Ectodermal cell (in vitro differentiated cells): Measurements from ENCODE around the gene MT1F.
"Not testable (repeated sequence)": the region's sequence is repeated elsewhere in the genome, so short reads cannot be mapped to it uniquely, and the experiment has no call there.

Experiments used
- H3K27ac ChIP-seq: 2 replicates; pipeline ENCODE4 v1.7.0; 2013; ENCODE audit warnings: mild to moderate bottlenecking, low read depth, low read length; ENCODE audit not compliant: insufficient read depth, poor library complexity, severe bottlenecking
- H3K27me3 ChIP-seq: 2 replicates; pipeline ENCODE4 v1.7.0; 2013; ENCODE audit warnings: mild to moderate bottlenecking, low read length; ENCODE audit not compliant: insufficient read depth, control insufficient read depth, poor library complexity, severe bottlenecking
- H3K36me3 ChIP-seq: one replicate; pipeline ENCODE4 v1.7.0; 2013; ENCODE audit warnings: low read length; ENCODE audit not compliant: control insufficient read depth, insufficient read depth
- H3K4me1 ChIP-seq: one replicate; pipeline ENCODE4 v1.7.0; 2013; ENCODE audit warnings: low read length; ENCODE audit not compliant: control insufficient read depth, insufficient read depth
- H3K4me3 ChIP-seq: 2 replicates; pipeline ENCODE4 v1.7.0; 2013; ENCODE audit warnings: low read depth, low read length, control low read depth; ENCODE audit not compliant: insufficient read depth
- H3K9me3 ChIP-seq: 2 replicates; pipeline ENCODE4 v1.7.0; 2013; ENCODE audit warnings: mild to moderate bottlenecking, low read length, moderate library complexity; ENCODE audit not compliant: control insufficient read depth
- WGBS, 2 experiments: methylation state at CpG; one replicate each; pipeline ENCODE4 v1.1.7; 2013; ENCODE audit warnings: missing lambda C conversion rate in 2 of 2; 5-methylcytosine and 5-hydroxymethylcytosine counted together

MT1F gene

DNA sequence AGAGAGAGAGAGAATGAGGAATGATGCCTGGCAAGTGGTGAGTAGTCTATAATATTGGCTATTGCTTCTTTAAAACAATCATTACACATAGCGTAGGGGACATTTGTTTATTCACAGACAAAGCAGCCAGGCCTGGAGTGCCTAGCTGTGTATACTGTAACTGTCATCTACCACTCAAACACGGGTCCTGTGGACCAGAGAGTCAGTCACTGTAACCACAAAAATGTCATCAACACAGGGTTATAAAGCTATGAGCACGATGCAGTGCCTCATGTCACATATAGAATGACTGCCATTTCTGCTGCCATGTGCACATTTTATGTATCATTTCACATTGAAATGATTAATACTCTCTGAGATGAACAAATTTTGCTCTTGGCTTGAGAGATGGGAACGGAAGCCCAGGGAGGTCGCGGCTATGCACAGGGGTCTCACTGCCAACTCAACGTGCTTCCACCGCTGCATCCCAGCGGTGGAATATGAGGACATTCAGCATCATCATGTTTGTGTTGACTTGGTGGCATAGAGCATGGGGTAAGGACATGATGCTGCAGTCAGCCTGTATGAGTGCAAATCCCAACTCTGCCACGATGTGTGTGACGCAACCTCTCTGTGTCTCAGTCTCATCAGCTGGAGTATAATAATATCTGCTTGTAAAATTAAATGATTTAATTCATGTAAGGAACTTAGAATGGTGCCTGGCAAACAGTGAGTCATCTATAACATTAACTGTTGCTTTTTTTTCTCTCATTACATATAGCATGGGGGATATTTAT, 15.2 kb downstream of the MT1F start:
- Histone ChIP-seq H3K4me3 (no peak overlapping the region), H3K36me3 (no peaks in the 10 kb centered on the region), H3K27me3 (peaks cover 100% of the 10 kb centered on the region), H3K9me3 (no peaks in the 10 kb centered on the region), H3K4me1 (no peaks in the 10 kb centered on the region), H3K27ac (no peak overlapping the region)
- 87 to 91% methylated on average over 11 of the region's 11 CpGs for WGBS, 2 experiments

GRCh38 chr16:56673921-56674320, 16.2 kb downstream of the MT1F start:
- peaks cover 92% of the 10 kb centered on the region for H3K27me3 ChIP-seq
- no peak overlapping the region for H3K27ac ChIP-seq
- no peaks in the 10 kb centered on the region for H3K36me3 ChIP-seq
- H3K4me1 ChIP-seq, result no peaks in the 10 kb centered on the region
- 40 to 41% methylated on average over 12 of the region's 12 CpGs for WGBS, 2 experiments
- no peak overlapping the region for H3K4me3 ChIP-seq
- H3K9me3 ChIP-seq, result no peaks in the 10 kb centered on the region

GRCh38 chr16:56674570-56674969, 16.8 kb downstream of the MT1F start:
- 74 to 76% methylated on average over 6 of the region's 6 CpGs for WGBS, 2 experiments
- H3K27ac ChIP-seq, H3K4me3 ChIP-seq, H3K9me3 ChIP-seq, H3K36me3 ChIP-seq, H3K4me1 ChIP-seq: not testable (repeated sequence)
- H3K27me3 ChIP-seq, result peaks cover 85% of the 10 kb centered on the region

- Histone ChIP-seq H3K36me3 (no peaks in the 10 kb centered on the region), H3K27ac (no peak overlapping the region), H3K4me3 (peak overlapping the region; percentile 17), H3K27me3 (peaks cover 79% of the 10 kb centered on the region), H3K9me3 (no peaks in the 10 kb centered on the region), H3K4me1 (no peaks in the 10 kb centered on the region)
- 11 to 16% methylated on average over 32 of the region's 32 CpGs for WGBS, 2 experiments
These were observed 18.0 kb downstream of the MT1F start for GRCh38 chr16:56675685-56676210.

DNA sequence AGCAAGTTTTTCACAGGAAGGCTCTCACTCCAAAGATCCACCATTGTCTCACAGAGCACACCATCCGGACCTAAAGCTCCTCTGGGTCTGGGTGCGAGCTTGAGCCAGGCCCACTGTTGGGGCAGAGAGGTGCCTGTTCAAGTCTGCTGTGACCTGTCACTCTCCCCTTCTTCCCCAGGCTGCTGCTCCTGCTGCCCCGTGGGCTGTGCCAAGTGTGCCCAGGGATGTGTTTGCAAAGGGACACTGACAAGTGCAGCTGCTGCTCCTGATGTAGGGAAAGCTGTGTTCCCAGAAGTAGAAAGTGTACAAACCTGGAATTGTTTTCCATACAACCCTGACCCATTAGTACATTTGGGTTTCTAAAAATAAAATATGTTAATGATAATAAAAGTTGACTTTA, 19.7 kb downstream of the MT1F start:
- H3K4me1 ChIP-seq, result peaks cover 2% of the 10 kb centered on the region
- peaks cover 79% of the 10 kb centered on the region for H3K27me3 ChIP-seq
- H3K9me3 ChIP-seq, result no peaks in the 10 kb centered on the region
- no peaks in the 10 kb centered on the region for H3K36me3 ChIP-seq
- no peak overlapping the region for H3K27ac ChIP-seq
- H3K4me3 ChIP-seq, result no peak overlapping the region
- WGBS, 2 experiments, result 83 to 85% methylated on average over 3 of the region's 3 CpGs

GRCh38 chr16:56679078-56679730, 21.4 kb downstream of the MT1F start:
- no peak overlapping the region for H3K4me3 ChIP-seq
- H3K9me3 ChIP-seq, result no peaks in the 10 kb centered on the region
- H3K4me1 ChIP-seq, result peaks cover 6% of the 10 kb centered on the region
- no peaks in the 10 kb centered on the region for H3K36me3 ChIP-seq
- H3K27me3 ChIP-seq, result peaks cover 78% of the 10 kb centered on the region
- no peak overlapping the region for H3K27ac ChIP-seq
- WGBS, 2 experiments, result 92 to 95% methylated on average over 3 of the region's 3 CpGs

DNA sequence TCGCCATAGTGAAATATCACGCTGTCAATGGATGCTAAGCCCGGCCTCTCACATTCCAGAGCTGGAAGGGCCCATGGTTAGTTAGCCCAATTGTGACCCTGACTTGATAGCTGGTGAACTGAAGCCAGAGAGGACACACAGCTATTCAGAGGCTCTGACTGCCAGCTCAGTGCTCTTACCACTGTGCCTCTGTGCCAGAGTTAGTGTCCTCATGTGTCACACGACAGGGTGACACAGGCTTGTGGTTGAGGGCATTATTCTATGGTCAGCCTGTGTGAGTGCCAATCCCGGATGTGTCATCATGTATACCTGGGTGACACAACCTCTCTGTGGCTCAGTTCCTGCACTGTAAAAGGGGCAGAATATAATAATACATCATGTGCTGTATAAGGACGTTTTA, 22.1 kb downstream of the MT1F start:
- no peak overlapping the region for H3K4me3 ChIP-seq
- WGBS, 2 experiments, result 88 to 89% methylated on average over 6 of the region's 6 CpGs
- peaks cover 73% of the 10 kb centered on the region for H3K27me3 ChIP-seq

DNA sequence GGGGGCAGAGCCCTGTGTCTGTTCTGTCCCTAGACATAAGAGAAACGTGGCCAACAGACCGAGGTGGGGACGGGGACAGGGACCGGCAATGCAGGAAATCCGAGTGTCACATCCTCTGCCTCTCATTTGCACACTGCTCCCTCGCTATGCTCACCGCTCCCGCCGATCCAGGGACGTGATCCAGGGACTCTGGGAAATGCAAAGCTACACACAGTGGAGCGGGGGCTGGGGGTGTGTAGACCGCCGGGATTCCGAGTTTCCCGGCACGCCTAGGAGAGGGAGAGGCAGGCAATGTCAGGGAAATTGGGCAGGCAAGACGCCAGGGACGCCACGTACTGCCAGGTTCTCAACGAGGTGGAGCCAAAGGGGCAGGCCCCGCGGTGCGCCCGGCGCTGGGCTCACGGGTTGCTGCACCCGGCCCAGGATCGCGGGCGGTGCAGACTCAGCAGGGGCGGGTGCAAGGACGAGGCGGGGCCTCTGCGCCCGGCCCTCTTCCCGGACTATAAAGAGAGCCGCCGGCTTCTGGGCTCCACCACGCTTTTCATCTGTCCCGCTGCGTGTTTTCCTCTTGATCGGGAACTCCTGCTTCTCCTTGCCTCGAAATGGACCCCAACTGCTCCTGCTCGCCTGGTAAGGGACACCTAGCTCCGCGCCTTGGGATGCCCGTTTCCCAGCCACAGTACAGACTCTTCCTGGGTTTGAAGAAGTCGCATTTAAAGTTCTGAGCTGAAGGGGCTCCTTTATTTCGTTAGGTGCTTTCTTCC, 24.4 kb downstream of the MT1F start, which contains the start of gene MT1X:
Gene MT1X (plus strand): TSS at position 532 of the 764 bp plus-strand sequence. CDS start 71 bp downstream, at position 603.
- Histone ChIP-seq H3K4me3 (peak within 1 kb of the TSS; percentile 51), H3K4me1 (peaks cover 6% of the 10 kb centered on the region), H3K9me3 (no peaks in the 10 kb centered on the region), H3K27me3 (peaks cover 50% of the 10 kb centered on the region), H3K27ac (no peak within 1 kb of the TSS), H3K36me3 (no peaks in the 10 kb centered on the region)
- 1% methylated on average over 49 of the region's 49 CpGs for WGBS, 2 experiments

More for the DNA sequence above, 22.1 kb downstream of the MT1F start:
- Histone ChIP-seq H3K27ac (no peak overlapping the region), H3K9me3 (no peaks in the 10 kb centered on the region), H3K4me1 (peaks cover 6% of the 10 kb centered on the region), H3K36me3 (no peaks in the 10 kb centered on the region)

- no peaks in the 10 kb centered on the region for H3K36me3 ChIP-seq
- peaks cover 6% of the 10 kb centered on the region for H3K4me1 ChIP-seq
- WGBS, 2 experiments, result 27 to 31% methylated on average over 8 of the region's 8 CpGs
- no peak overlapping the region for H3K27ac ChIP-seq
- peaks cover 43% of the 10 kb centered on the region for H3K27me3 ChIP-seq
- peak overlapping the region; percentile 51 for H3K4me3 ChIP-seq
- no peaks in the 10 kb centered on the region for H3K9me3 ChIP-seq
These were observed 25.1 kb downstream of the MT1F start for GRCh38 chr16:56682703-56683397.
